NB4 (cell line): ENCODE data around the gene PSAT1.

ENCODE experiments used
- POLR2A ChIP-seq: IDR thresholded peaks from 2 replicates; pipeline ENCODE4 v1.6.1; 2011; ENCODE audit warnings: mild to moderate bottlenecking; ENCODE audit not compliant: insufficient read length; ENCODE audit errors: extremely low read depth
- TF ChIP-seq, protein P1 (sequence below): IDR thresholded peaks from one replicate; pipeline ENCODE4 v1.5.1; 2012; ENCODE audit warnings: low read depth, low read length

DNA sequence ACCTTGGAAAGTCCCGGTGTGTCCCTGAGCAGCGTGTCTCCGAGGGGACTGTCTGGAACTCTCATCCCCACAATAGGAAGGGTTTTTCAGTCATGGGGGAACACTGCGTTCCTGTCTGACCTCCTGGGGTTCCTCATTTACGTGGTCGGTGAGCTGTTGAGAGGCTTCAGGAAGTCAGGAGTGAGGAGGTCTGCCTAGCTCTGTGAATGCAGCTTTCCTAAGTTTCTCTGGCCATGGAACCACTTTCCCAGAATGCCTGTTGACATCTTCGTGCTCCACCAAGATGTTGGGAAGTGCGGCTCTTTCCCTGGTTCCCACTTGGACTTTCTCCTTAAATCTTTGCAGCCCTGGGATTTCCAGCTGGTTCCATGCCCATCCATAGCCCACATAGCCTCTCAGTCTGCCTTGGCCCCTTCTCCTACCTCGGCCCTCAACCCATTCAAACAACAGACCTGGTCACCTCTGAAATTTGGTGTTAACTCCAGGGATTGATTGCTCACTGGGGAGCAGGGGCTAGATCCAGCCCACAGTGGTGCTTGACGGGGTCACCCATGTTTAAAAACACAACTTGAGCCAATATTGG, 27.2 kb downstream of the PSAT1 start:
- TF ChIP-seq, protein P1, sequence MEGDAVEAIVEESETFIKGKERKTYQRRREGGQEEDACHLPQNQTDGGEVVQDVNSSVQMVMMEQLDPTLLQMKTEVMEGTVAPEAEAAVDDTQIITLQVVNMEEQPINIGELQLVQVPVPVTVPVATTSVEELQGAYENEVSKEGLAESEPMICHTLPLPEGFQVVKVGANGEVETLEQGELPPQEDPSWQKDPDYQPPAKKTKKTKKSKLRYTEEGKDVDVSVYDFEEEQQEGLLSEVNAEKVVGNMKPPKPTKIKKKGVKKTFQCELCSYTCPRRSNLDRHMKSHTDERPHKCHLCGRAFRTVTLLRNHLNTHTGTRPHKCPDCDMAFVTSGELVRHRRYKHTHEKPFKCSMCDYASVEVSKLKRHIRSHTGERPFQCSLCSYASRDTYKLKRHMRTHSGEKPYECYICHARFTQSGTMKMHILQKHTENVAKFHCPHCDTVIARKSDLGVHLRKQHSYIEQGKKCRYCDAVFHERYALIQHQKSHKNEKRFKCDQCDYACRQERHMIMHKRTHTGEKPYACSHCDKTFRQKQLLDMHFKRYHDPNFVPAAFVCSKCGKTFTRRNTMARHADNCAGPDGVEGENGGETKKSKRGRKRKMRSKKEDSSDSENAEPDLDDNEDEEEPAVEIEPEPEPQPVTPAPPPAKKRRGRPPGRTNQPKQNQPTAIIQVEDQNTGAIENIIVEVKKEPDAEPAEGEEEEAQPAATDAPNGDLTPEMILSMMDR: no peak
- no peak for TF ChIP-seq POLR2A
